Retinal pigment epithelial cell (primary cell): ENCODE data around the gene MYOCOS.

Experiments
- DNase-seq: peaks from one replicate; pipeline ENCODE4 v3.0.0-alpha.2; 2010; ENCODE audit warnings: low read depth
- H3K4me3 ChIP-seq: 2 replicates; pipeline ENCODE4 v1.5.1; 2011; ENCODE audit warnings: mild to moderate bottlenecking, low read length, control low read depth, moderate library complexity
- CTCF ChIP-seq: conservative IDR thresholded peaks from 2 replicates; pipeline ENCODE4 v1.5.1; 2011; ENCODE audit warnings: low read depth, low read length, control low read depth, inconsistent platforms

MYOCOS gene

GRCh38 chr1:171674431-171675405, 52.7 kb downstream of the MYOCOS start:
- H3K4me3 ChIP-seq = no peak overlapping the region
- DNase-seq = no peak
- no peak for TF ChIP-seq CTCF
